ENCODE results near the gene ENPP1.

DNA sequence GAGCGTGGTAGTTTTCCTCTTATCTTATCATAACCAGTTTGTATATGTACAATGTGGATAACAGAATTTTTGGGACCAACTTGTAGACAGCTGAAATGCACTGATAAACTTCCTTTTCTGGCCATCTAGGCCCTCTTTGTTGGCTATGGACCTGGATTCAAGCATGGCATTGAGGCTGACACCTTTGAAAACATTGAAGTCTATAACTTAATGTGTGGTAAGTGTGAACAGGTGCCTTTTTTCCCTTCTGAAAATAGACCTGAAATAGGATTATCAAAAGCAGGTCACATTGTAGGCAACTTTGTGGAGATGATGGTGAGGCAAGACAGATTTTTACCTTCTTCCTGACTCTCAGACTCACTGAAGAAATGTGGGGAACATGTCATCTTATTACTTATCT lies 67.8 kb downstream of the ENPP1 start:
- TF ChIP-seq ZC3H10 (CRISPR knock-in tag; IDR thresholded peaks at IDR 0.05): no peak
- TF ChIP-seq, protein P1, sequence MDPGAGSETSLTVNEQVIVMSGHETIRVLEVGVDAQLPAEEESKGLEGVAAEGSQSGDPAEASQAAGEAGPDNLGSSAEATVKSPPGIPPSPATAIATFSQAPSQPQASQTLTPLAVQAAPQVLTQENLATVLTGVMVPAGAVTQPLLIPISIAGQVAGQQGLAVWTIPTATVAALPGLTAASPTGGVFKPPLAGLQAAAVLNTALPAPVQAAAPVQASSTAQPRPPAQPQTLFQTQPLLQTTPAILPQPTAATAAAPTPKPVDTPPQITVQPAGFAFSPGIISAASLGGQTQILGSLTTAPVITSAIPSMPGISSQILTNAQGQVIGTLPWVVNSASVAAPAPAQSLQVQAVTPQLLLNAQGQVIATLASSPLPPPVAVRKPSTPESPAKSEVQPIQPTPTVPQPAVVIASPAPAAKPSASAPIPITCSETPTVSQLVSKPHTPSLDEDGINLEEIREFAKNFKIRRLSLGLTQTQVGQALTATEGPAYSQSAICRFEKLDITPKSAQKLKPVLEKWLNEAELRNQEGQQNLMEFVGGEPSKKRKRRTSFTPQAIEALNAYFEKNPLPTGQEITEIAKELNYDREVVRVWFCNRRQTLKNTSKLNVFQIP (CRISPR knock-in tag; IDR thresholded peaks at IDR 0.05; ENCODE audit: borderline replicate concordance, low read depth): no peak
- no peak for TF ChIP-seq ZNF70 (CRISPR knock-in tag; IDR thresholded peaks at IDR 0.05)
- no peak for TF ChIP-seq ISL1 (CRISPR knock-in tag; IDR thresholded peaks at IDR 0.05)
- TF ChIP-seq, protein P2, sequence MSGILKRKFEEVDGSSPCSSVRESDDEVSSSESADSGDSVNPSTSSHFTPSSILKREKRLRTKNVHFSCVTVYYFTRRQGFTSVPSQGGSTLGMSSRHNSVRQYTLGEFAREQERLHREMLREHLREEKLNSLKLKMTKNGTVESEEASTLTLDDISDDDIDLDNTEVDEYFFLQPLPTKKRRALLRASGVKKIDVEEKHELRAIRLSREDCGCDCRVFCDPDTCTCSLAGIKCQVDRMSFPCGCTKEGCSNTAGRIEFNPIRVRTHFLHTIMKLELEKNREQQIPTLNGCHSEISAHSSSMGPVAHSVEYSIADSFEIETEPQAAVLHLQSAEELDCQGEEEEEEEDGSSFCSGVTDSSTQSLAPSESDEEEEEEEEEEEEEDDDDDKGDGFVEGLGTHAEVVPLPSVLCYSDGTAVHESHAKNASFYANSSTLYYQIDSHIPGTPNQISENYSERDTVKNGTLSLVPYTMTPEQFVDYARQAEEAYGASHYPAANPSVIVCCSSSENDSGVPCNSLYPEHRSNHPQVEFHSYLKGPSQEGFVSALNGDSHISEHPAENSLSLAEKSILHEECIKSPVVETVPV (CRISPR knock-in tag; IDR thresholded peaks at IDR 0.05): no peak
- no peak for TF ChIP-seq GLIS3 (CRISPR knock-in tag; IDR thresholded peaks at IDR 0.05)

Data from SK-N-SH treated with all-trans-retinoic acid at 6 μM for 48 hours (cell line).